Right lobe of liver (tissue), 6 donors: Measurements from ENCODE around the gene SPTB. TPM values are rescaled to one million over a fixed set of nuclear protein-coding genes. Genes with fewer than 3 reads are reported as not detected.

ENCODE experiments used
- ATAC-seq, 4 donors: fragments of 200-7000 bp; cut with Tn5 transposase; one replicate each; pipeline ENCODE4 v1.9.1; 2020; ENCODE audit warnings: mild to moderate bottlenecking in 4 of 4, moderate library complexity in 4 of 4
- DNase-seq, 3 donors: peaks; one replicate each; pipeline ENCODE4 v3.0.0-alpha.2; 2020
- H3K27ac ChIP-seq, 3 donors: fragments of 200-600 bp; one replicate each; pipeline ENCODE4 v1.8.0; 2022
- H3K27me3 ChIP-seq, 2 donors: fragments of 200-600 bp; one replicate each; pipeline ENCODE4 v1.8.0; 2022
- H3K36me3 ChIP-seq, 4 donors: fragments of 200-600 bp; sonication (generic) in 1 of 4; one replicate each; pipeline versions ENCODE4 v1.5.1 to v1.8.0; 2017 to 2022; ENCODE audit warnings: control low read depth in 1 of 4
- H3K4me1 ChIP-seq, 4 donors: fragments of 200-600 bp; sonication (generic) in 1 of 4; one replicate each; pipeline versions ENCODE4 v1.5.1 to v1.8.0; 2017 to 2022; ENCODE audit warnings: control low read depth in 1 of 4
- H3K4me3 ChIP-seq, 3 donors: fragments of 200-600 bp; one replicate each; pipeline ENCODE4 v1.8.0; 2022
- H3K9me3 ChIP-seq, 4 donors: fragments of 200-600 bp; sonication (generic) in 1 of 4; one replicate each; pipeline versions ENCODE4 v1.5.1 to v1.8.0; 2017 to 2022; ENCODE audit warnings: control low read depth in 1 of 4
- CTCF ChIP-seq, 4 donors: fragments of 200-600 bp in 3 of 4; fragments of 450-650 bp in 1 of 4; IDR thresholded peaks; one replicate each; pipeline versions ENCODE4 v1.5.1 to v1.8.0; 2016 to 2022; ENCODE audit warnings: antibody characterized with exemption in 4 of 4, mild to moderate bottlenecking in 2 of 4
- POLR2A ChIP-seq: fragments of 450-650 bp; IDR thresholded peaks from one replicate; pipeline ENCODE4 v1.6.1; 2017; ENCODE audit warnings: antibody characterized with exemption, mild to moderate bottlenecking
- WGBS: methylation state at CpG from one replicate; pipeline ENCODE4 v1.1.6; 2018; ENCODE audit warnings: low coverage, low lambda C conversion rate; ENCODE audit not compliant: insufficient coverage; ENCODE audit errors: missing lambda C conversion rate; 5-methylcytosine and 5-hydroxymethylcytosine counted together
- intact Hi-C, 2 donors: fragments of 100-400 bp; cut with DNase I; formaldehyde crosslinking; loops; one replicate each; pipeline versions ENCODE4 v1.11.2 to v1.14.1; 2022
- total RNA-seq, 6 experiments: library from RNA; depleted of rRNA in 2 of 6; stranded (reverse); fragments of >200 nt in 2 of 6; fragmentation: NEBNext Ultra II Directional in 3 of 6; extraction: Animal tissue kit (Norgen Biotek cat#: 25700) in 3 of 6; gene quantifications; one replicate each; pipeline versions ENCODE4 v1.1.0 to v1.2.4, GENCODE V29; 2016 to 2023
- donor health status: DM: no; HTN: yes; CAD: no.
- donor health status: DM: no; HTN: no; CAD: no.
- donor health status: DM: no; HTN: no; CAD: no.
- donor health status: DM: no; HTN: yes; CAD: no.
- donor health status: DM: no; HTN: yes; CAD: no.

SPTB gene
- total RNA-seq, 6 experiments from 2014 or later = 0.12 to 2.4 (median 0.72) TPM

GRCh38 chr14:64788706-64789105 lies 91.0 kb downstream of the SPTB start:
- Histone ChIP-seq H3K4me1 (no peaks in the 10 kb centered on the region), H3K4me3 (no peak overlapping the region), H3K9me3 (no peaks in the 10 kb centered on the region), H3K36me3 (no peaks in the 10 kb centered on the region), H3K27ac (no peak overlapping the region), H3K27me3 (no peaks in the 10 kb centered on the region)
- DNase-seq (no peak), ATAC-seq (peak in 1 of 4 donors; percentile 23)
- WGBS = 70% methylated on average over 1 of the region's 1 CpG
- TF ChIP-seq POLR2A (no peak), CTCF (IDR thresholded peaks at IDR 0.05) (no peak)
- intact Hi-C loops = no loop called here

- ATAC-seq = peak; percentile 54 to 80 (median 62)
- Histone ChIP-seq H3K27me3 (no peaks in the 10 kb centered on the region), H3K27ac (no peak overlapping the region), H3K4me1 (no peaks in the 10 kb centered on the region), H3K4me3 (no peak overlapping the region), H3K9me3 (no peaks in the 10 kb centered on the region), H3K36me3 (no peaks in the 10 kb centered on the region)
- no peak for DNase-seq
- intact Hi-C loops = no loop called here
- 81% methylated on average over 4 of the region's 6 CpGs for WGBS
- no peak for TF ChIP-seq CTCF (IDR thresholded peaks at IDR 0.05)
- no peak for TF ChIP-seq POLR2A
These were observed 92.1 kb downstream of the SPTB start for GRCh38 chr14:64787619-64788018.

- intact Hi-C loops = no loop called here
- H3K4me1 ChIP-seq = no peaks in the 10 kb centered on the region
- no peak overlapping the region for H3K4me3 ChIP-seq
- TF ChIP-seq POLR2A = no peak
- no peak for TF ChIP-seq CTCF (IDR thresholded peaks at IDR 0.05)
- ATAC-seq (peak; percentile 33 to 52 (median 40)), DNase-seq (no peak)
- H3K27ac ChIP-seq = no peak overlapping the region
- H3K27me3 ChIP-seq = no peaks in the 10 kb centered on the region
- H3K36me3 ChIP-seq = no peaks in the 10 kb centered on the region
- H3K9me3 ChIP-seq = no peaks in the 10 kb centered on the region
- WGBS = 89% methylated on average over 9 of the region's 24 CpGs
These were observed 93.2 kb downstream of the SPTB start for GRCh38 chr14:64786296-64787149.

GRCh38 chr14:64784006-64784405 lies 95.7 kb downstream of the SPTB start:
- TF ChIP-seq CTCF (IDR thresholded peaks at IDR 0.05) = no peak
- no peak for TF ChIP-seq POLR2A
- DNase-seq (no peak), ATAC-seq (no peak)
- Histone ChIP-seq H3K4me3 (no peak overlapping the region), H3K36me3 (no peaks in the 10 kb centered on the region), H3K4me1 (peaks cover 0 to 6% (median under 1%) of the 10 kb centered on the region in 4 donors), H3K27ac (no peak overlapping the region), H3K27me3 (no peaks in the 10 kb centered on the region), H3K9me3 (no peaks in the 10 kb centered on the region)
- intact Hi-C loops = no loop called here
- WGBS = 91% methylated on average over 4 of the region's 9 CpGs
